Measurements from ENCODE around the gene KCNMA1. TPM values are rescaled to one million over a fixed set of nuclear protein-coding genes. Genes with fewer than 3 reads are reported as not detected.

KCNMA1 gene
- total RNA-seq, 1 donor from 2014 or later, result 0.51 TPM

GRCh38 chr10:77031531-77032187 is 605.9 kb downstream of the KCNMA1 start:
- DNase-seq (ENCODE audit: low read depth in 2 of 2), result no peak

GRCh38 chr10:77030974-77031373 is 606.6 kb downstream of the KCNMA1 start:
- no peak for DNase-seq (ENCODE audit: low read depth in 2 of 2)

GRCh38 chr10:77029777-77030717 is 607.6 kb downstream of the KCNMA1 start:
- DNase-seq (ENCODE audit: low read depth in 2 of 2), result no peak

DNA sequence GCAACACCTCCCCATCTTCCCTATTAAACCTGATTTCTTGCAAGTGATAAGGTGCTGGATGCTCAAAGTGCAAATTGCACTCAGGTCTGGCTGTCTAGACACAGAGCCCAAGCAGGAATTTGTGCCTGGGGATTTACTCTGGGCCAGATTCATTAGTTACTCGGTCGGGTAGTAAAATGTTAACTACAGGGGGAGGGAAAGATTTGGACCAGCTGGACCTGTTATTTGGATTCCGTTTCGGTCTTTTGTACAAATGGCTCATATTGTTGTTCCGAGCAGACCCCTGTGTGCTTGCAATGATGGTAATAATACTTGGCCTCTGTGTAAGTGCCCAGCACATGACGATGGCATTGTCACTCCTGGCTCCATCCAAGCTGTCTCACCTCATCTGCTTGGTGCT is 609.6 kb downstream of the KCNMA1 start:
- no peak for DNase-seq (ENCODE audit: low read depth in 2 of 2)

GRCh38 chr10:77027576-77027975 is 610.0 kb downstream of the KCNMA1 start:
- no peak for DNase-seq (ENCODE audit: low read depth in 2 of 2)

- DNase-seq (ENCODE audit: low read depth in 2 of 2), result no peak
Observed at GRCh38 chr10:77027141-77027540, 610.5 kb downstream of the KCNMA1 start.

GRCh38 chr10:77026148-77026547 is 611.5 kb downstream of the KCNMA1 start:
- DNase-seq (ENCODE audit: low read depth in 2 of 2), result no peak

- no peak for DNase-seq (ENCODE audit: low read depth in 2 of 2)
Observed at GRCh38 chr10:77024461-77024860, 613.1 kb downstream of the KCNMA1 start.

GRCh38 chr10:77023396-77023795 is 614.2 kb downstream of the KCNMA1 start:
- no peak for DNase-seq (ENCODE audit: low read depth in 2 of 2)

DNA sequence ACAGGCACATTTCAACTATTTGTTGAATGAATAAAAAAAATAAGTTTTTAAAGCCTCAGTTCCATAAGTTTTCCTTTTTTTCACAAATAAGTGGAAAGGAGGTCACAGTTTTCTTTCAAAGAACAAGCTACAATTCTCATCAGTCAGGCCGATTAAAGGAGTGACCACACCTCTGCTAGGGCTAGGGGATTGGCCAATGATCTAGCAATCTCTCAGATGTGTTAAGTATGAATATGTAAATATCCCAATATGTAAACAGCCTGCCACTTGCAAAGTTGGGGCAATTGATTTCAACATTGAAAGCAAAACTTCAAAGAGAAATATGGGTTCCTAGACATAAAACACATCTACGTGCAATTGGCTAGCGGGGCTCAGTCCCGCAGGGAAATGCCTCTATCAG is 614.9 kb downstream of the KCNMA1 start:
- no peak for DNase-seq (ENCODE audit: low read depth in 2 of 2)

DNA sequence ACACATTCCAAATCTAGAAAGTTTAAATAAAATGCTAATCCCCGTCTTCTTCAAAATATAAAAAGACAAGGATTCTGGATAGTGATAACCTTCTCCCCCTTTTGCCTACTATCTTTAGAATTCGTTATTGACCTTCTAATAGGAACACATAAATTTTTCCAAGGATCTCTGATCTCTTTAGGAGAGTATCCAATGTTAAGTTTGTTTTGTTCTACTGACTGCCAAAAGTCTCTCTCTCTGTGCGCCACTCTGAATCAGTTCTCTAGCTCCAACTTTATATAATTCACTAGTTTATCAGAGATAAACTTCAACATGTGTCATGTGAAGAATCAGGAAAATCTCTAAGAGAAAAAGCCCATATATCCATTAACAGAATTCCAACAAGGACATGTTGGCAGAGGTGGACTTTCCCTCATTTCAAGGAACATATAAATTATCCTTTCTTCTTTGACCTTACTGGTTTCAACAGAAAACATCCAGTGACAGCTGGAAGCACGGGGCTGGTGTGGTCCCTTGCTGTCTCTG is 615.6 kb downstream of the KCNMA1 start:
- DNase-seq (ENCODE audit: low read depth in 2 of 2), result no peak

GRCh38 chr10:77020426-77021040 is 617.1 kb downstream of the KCNMA1 start:
- no peak for DNase-seq (ENCODE audit: low read depth in 2 of 2)

DNA sequence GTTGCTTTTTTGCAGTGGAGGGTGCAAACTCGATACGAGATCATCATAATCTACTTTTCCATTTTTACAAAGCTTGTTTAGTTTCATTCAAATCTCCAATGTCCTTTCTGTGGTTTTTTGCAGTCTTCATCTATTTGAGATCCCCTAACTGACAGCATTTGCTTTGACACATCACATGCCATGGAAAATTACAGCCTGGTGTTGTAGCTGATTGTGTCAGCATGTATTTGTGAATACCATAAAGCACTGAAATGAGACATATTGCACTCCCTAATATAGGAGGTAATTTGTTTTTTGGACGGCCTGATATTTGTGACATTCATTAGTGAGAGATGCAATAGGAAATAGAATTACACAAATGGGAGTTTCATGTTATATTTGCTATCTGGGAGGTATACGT is 620.8 kb downstream of the KCNMA1 start:
- no peak for DNase-seq (ENCODE audit: low read depth in 2 of 2)

- DNase-seq (ENCODE audit: low read depth in 2 of 2), result no peak
Observed at GRCh38 chr10:77016278-77016815, 621.3 kb downstream of the KCNMA1 start.

- no peak for DNase-seq (ENCODE audit: low read depth in 2 of 2)
Observed at GRCh38 chr10:77015360-77015759, 622.2 kb downstream of the KCNMA1 start.

DNA sequence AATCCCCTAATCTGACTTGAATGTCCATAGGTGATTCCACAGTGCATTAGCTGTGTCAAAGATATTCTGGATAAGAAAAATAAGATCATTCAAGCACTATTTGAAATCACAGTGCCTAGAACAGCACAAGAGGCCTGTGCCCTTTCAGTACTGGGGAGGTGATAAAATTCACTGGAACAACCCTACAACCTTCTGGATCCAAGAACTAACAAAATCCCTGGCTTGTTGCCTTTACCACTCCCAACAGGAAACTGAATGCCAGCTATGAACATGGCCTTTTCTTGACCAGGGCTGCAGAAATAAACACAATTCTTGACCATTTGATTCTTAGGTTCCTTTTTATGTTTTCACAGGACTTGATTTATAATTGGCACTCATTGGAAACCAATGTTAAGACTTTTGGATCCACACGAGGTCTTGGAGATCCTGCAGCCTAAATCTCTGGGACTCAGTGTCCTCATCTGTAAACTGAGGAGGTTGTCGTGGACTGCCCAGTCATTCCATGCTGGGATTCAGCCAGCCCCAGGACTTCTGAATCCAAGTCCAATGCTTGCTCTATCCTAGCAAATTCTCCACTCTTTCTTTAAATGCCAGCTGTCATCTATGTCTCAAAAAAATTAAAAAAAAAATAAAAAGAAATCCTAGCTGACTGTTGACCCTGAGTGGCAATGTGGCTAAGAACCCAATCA is 624.7 kb downstream of the KCNMA1 start:
- DNase-seq (ENCODE audit: low read depth in 2 of 2), result no peak

GRCh38 chr10:77011874-77012811 is 625.5 kb downstream of the KCNMA1 start:
- peak in 1 of 2 donors; percentile 2 for DNase-seq (ENCODE audit: low read depth in 2 of 2)

DNA sequence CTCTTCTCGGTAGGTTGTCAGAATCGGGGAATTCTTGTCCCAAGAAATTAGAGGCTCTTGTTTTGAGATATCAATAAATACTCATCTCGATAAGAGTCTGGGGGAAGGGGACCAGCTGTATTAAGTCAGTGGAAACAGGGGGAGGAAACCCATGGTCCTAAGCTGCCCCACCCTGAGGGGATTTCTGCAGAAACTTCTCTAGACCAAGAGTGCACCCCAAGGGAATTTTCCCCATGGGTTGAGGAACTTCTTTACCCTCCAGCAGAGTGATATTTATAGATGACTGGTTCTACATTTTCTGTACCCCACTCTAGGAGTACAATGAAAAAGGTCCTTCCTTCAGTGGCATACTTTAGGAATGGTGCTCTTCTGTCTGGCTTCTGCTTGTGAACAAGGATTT is 627.2 kb downstream of the KCNMA1 start:
- no peak for DNase-seq (ENCODE audit: low read depth in 2 of 2)

GRCh38 chr10:77007834-77008233 is 629.8 kb downstream of the KCNMA1 start:
- DNase-seq (ENCODE audit: low read depth in 2 of 2), result no peak

Measured in dermis microvascular lymphatic vessel endothelial cell (primary cell).